Measurements from ENCODE around the gene SUCLG2.

- TF ChIP-seq POLR2A (IDR thresholded peaks at IDR 0.05; ENCODE audit: low read length) (no peak), GATA1 (IDR thresholded peaks at IDR 0.05; ENCODE audit: low read depth, low read length) (no peak)
Measured at GRCh38 chr3:67592057-67592456, 62.4 kb downstream of the SUCLG2 start.

All from erythroblast (primary cell).